ENCODE data around the gene TGIF2.

TGIF2 gene

GRCh38 chr20:36579996-36580545, 6.7 kb downstream of the TGIF2 start:
- H3K36me3 ChIP-seq (ENCODE audit: control insufficient read depth in 2 of 2, insufficient read depth in 1 of 2, low read length in 2 of 2), result peaks cover 12 to 47% of the 10 kb centered on the region in 2 experiments; a peak in 2 of 3 replicates
- POLR2A ChIA-PET, result interaction anchor here (0.6 kb wide), 1 partner anchor 1167 kb away, joined by 4 read pairs; no protein-coding TSS in a partner anchor

More at GRCh38 chr20:36579996-36580545, 6.7 kb downstream of the TGIF2 start:
- H3K9me3 ChIP-seq (ENCODE audit: control insufficient read depth, insufficient read depth, low read depth, low read length), result no peaks in the 10 kb centered on the region
- H3K4me1 ChIP-seq (ENCODE audit: control insufficient read depth, insufficient read depth, low read length), result peaks cover 4% of the 10 kb centered on the region
- CTCF ChIA-PET, result no interaction called here
- TF ChIP-seq PRDM2 (tag by site-specific recombination; IDR thresholded peaks at IDR 0.05; ENCODE audit: borderline replicate concordance) (no peak), ZFHX2 (tag by site-specific recombination; conservative IDR thresholded peaks at IDR 0.05) (peak; percentile 66; the same call in 1 of the 2 replicates), WT1 (tag by site-specific recombination; IDR thresholded peaks at IDR 0.05) (0 out of 2 replicates have a peak, but pooled peaks have one; percentile 17), ZNF174 (tag by site-specific recombination; IDR thresholded peaks at IDR 0.05) (no peak), ZNF114 (tag by site-specific recombination; IDR thresholded peaks at IDR 0.05) (no peak), ZNF274 (IDR thresholded peaks at IDR 0.05; ENCODE audit: low read length) (no peak), ZNF274 (tag by site-specific recombination; IDR thresholded peaks at IDR 0.05; ENCODE audit: borderline replicate concordance) (no peak), ZBTB20 (tag by site-specific recombination; IDR thresholded peaks at IDR 0.05) (no peak), KLF17 (tag by site-specific recombination; IDR thresholded peaks at IDR 0.05) (peak; percentile 66; the same call in 1 of the 2 replicates), ZNF544 (tag by site-specific recombination; IDR thresholded peaks at IDR 0.05) (no peak), EGR2 (tag by site-specific recombination; IDR thresholded peaks at IDR 0.05; ENCODE audit: low read depth) (peak; percentile 79), REST (tag by site-specific recombination; IDR thresholded peaks at IDR 0.05) (no peak), ZNF146 (tag by site-specific recombination; IDR thresholded peaks at IDR 0.05) (no peak)
- no peak overlapping the region for H3K4me3 ChIP-seq (ENCODE audit: low read depth, low read length)
- H3K27ac ChIP-seq (ENCODE audit: extremely low read depth, low read depth, low read length), result no peak overlapping the region
